Erythroblast (primary cell): ENCODE data around the gene AR.
"Not testable (repeated sequence)": the region's sequence is repeated elsewhere in the genome, so short reads cannot be mapped to it uniquely, and the experiment has no call there.

Source experiments
- DNase-seq, 2 experiments: peaks; one replicate each; lab custom pipeline; 2025; lab: John Stamatoyannopoulos, UW
- GATA1 ChIP-seq: IDR thresholded peaks from 2 replicates; pipeline ENCODE4 v1.6.1; 2011; ENCODE audit warnings: low read depth, mild to moderate bottlenecking, control low read depth, low read length, moderate library complexity
- POLR2A ChIP-seq: IDR thresholded peaks from 2 replicates; pipeline ENCODE4 v1.6.1; 2011; ENCODE audit warnings: mild to moderate bottlenecking, low read length

The AR gene

GRCh38 chrX:67648361-67648760, 104.5 kb downstream of the AR start:
- TF ChIP-seq GATA1 (no peak), POLR2A (no peak)
- DNase-seq, result no peak

- DNase-seq, result no peak
- TF ChIP-seq GATA1 (no peak), POLR2A (no peak)
These were observed 107.8 kb downstream of the AR start for GRCh38 chrX:67651437-67652142.

DNA sequence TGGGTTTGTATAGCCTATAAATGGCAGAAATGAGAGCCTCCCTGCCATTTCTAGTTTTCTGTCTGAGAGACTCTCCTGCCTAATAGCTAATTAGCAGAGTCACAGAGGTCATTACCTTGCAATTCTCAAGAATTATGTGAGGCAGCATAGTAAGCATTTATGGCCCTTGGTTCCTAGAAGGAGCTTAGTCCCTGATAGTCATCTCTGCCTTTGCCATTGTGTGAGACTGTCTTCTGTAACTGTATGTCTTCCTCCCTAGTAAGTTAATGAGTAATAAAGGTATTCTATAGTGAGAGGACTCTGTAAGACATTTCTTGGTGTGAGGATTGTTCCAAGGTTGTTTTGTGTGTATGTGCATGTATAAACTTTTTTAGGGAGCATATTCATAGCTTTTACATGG, 108.7 kb downstream of the AR start:
- TF ChIP-seq POLR2A (no peak), GATA1 (no peak)
- DNase-seq, result no peak

- no peak for TF ChIP-seq GATA1
- no peak for TF ChIP-seq POLR2A
- DNase-seq, result no peak
These were observed 110.5 kb downstream of the AR start for GRCh38 chrX:67654301-67654700.

DNA sequence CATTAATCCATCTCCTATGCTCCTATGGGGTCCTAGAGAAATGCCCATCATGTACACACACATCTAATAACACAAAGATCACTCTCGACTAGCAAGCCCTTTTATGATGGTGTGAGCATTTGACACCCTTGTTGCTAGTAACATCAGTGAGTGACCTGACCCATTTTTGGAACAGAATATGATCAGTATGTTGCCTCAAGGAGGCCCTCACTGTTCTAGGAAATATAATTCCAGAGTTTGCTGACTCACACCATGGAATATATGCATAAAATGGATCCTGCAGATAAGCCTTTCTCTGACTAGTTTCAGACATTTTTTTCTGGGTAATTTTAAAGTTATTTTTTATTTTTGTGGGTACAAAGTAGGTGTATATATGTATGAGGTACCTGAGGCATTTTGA, 121.8 kb downstream of the AR start:
- no peak for TF ChIP-seq POLR2A
- no peak for TF ChIP-seq GATA1

GRCh38 chrX:67670717-67671116, 126.9 kb downstream of the AR start:
- not testable (repeated sequence) for DNase-seq

More for the DNA sequence above, 121.8 kb downstream of the AR start:
- DNase-seq, result no peak

DNA sequence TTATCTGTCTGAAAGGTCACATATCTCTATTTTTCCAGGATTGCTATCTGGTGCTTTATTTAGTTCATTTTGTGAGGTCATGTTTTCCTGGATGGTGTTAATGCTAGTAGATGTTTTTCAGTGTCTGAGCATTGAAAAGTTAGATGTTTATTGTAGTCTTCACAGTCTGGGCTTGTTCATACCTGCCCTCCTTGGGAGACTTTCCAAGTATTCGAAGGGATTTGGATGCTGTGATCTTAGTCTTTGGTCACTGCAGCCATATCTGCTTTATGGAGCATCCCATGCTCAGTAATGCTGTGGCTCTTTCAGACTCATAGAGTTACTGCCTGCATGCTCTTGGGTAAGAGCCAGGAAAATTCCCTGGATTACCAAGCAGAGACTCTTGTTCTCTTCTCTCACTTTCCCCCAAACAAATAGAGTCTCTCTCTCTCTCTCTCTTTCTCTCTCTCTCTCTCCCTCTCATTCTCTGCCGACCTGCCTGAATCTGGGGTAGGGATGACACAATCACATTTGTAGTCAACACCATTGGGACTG, 130.0 kb downstream of the AR start:
- no peak for DNase-seq
- TF ChIP-seq POLR2A (no peak), GATA1 (no peak)

GRCh38 chrX:67674741-67675140, 130.9 kb downstream of the AR start:
- no peak for DNase-seq
- TF ChIP-seq GATA1, result no peak
- TF ChIP-seq POLR2A, result no peak

DNA sequence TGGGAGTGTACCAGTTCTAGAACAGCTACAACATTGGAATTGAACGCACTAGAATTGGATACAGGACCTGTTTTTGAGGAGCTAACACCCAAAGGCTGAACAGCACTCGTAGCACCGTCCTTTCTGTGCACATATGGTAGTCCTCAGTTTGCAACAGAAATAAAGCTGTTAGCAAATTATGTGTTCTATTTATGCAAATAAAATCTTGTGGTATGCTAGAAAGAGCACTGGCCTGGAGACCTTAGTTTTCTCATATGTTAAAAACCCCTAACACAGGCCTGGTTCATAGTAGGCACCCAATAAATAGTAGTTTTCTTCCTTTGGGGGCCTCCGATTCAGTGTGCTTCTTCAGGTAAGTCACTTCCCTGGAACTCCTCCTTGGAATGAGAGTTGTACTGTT, 140.3 kb downstream of the AR start:
- DNase-seq, result no peak
- TF ChIP-seq POLR2A (no peak), GATA1 (no peak)

GRCh38 chrX:67692246-67692645, 148.4 kb downstream of the AR start:
- TF ChIP-seq POLR2A (no peak), GATA1 (no peak)
- DNase-seq, result no peak

GRCh38 chrX:67693928-67694327, 150.1 kb downstream of the AR start:
- no peak for DNase-seq
- TF ChIP-seq POLR2A (no peak), GATA1 (no peak)

- no peak for TF ChIP-seq POLR2A
- no peak for DNase-seq
These were observed 153.6 kb downstream of the AR start for GRCh38 chrX:67697452-67697851.

DNA sequence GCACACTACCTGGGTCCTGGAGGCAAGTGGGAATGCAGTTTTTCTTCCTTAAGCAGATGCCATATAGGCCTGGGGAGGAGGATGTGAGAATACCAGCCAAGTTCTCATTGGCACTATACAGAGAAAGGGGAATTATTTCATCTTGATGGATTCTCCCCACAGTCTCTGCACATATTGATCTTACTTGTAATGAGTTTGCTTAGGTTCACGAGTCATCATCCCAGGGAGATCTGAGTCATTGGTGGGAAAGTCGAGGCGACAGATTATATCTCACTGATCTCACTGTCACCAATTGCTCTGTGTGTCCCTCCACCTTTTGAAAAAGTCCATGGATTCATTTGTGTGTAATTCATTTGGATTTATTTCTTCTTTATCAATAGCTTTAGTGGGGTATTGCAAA, 156.8 kb downstream of the AR start:
- DNase-seq, result no peak
- TF ChIP-seq GATA1 (no peak), POLR2A (no peak)

GRCh38 chrX:67714004-67714403, 170.2 kb downstream of the AR start:
- TF ChIP-seq POLR2A (no peak), GATA1 (no peak)
- DNase-seq, result no peak

- DNase-seq, result no peak
- no peak for TF ChIP-seq POLR2A
- no peak for TF ChIP-seq GATA1
These were observed 173.8 kb downstream of the AR start for GRCh38 chrX:67717571-67717970.
